GM18498 (cell line): ENCODE results near the gene BCL6.
"Not testable (repeated sequence)": the region's sequence is repeated elsewhere in the genome, so short reads cannot be mapped to it uniquely, and the experiment has no call there.

Experiments
- ATAC-seq: cut with Tn5 transposase; IDR thresholded peaks from one replicate; pipeline ENCODE4 v1.9.1; 2021; ENCODE audit warnings: mild to moderate bottlenecking, moderate library complexity; ENCODE audit not compliant: unreplicated experiment

The BCL6 gene

GRCh38 chr3:187684444-187684843, 60.8 kb downstream of the BCL6 start:
- no peak for ATAC-seq

DNA sequence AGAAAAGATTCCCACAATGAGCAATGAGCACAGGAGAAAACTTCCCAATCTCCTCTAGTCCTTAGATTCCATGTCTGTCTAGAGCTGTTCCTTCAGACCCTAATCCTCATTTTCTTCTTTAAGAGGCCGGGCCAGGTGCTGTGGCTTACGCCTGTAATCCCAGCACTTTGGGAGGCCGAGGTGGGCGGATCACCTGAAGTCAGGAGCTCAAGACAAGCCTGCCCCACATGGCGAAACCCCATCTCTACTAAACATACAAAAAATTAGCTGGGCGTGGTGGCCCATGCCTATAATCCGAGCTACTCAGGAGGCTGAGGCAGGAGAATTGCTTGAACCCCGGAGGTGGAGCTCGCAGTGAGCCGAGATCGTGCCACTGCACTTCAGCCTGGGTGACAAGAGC, 63.5 kb downstream of the BCL6 start:
- not testable (repeated sequence) for ATAC-seq

GRCh38 chr3:187679638-187680396, 65.5 kb downstream of the BCL6 start:
- ATAC-seq, result peak; percentile 83

DNA sequence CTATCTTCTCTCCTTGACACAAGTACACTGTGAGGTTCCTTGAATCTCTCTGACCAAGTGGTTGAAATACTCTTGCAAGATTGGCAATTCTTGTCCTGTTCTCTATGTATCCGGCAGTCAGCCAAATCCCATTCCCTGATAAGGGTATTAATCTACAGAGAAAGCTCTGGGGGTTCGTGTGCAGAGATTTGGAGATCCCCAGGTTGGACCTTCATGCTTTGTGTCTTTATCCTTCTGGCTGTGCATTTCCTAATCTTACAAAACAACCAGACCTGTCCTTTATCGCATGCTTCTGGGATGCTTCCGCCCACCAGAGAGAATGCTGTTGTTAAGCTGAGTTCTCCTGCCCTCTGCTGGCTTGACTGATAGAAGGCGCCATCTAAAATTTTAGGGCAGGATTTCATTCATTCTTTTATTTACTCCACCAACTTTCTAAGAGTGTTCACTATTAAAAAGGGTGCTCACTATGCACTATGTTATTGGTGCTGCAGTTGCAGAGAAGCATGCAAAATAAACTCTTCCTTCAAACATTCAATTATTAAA, 66.5 kb downstream of the BCL6 start:
- ATAC-seq, result no peak

DNA sequence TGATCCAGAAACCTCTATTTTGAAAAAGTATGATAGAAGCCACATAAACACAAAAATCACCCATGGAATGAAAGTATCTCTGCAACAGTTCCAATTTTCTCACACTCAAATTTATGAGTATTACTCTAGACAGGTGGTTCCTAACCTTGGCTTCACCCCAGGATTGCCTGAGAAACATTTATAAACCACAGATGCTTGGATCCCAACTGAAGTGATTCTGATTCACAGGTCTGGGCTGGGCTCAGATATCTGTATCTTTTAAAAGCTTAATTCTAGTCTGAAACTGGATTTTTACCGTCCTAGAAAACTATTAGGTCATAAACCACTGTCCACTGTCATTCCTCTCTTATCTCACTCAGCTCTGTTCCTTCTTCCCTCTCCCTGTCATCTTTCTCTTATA, 67.7 kb downstream of the BCL6 start:
- ATAC-seq, result no peak

GRCh38 chr3:187673012-187673411, 72.3 kb downstream of the BCL6 start:
- no peak for ATAC-seq
